Measurements from ENCODE around the gene IFNAR2.

GRCh38 chr21:33268737-33269441 is 39.2 kb downstream of the IFNAR2 start:
- no peak for TF ChIP-seq CTCF (conservative IDR thresholded peaks at IDR 0.05; ENCODE audit: low read depth in 2 of 2)
- no peak for TF ChIP-seq POLR2AphosphoS5 (IDR thresholded peaks at IDR 0.05; ENCODE audit: low read depth)
- TF ChIP-seq EZH2 (IDR thresholded peaks at IDR 0.05; ENCODE audit: low read depth, unreplicated experiment): no peak
- no peak for TF ChIP-seq ZNF331 (CRISPR knock-in tag; IDR thresholded peaks at IDR 0.05; ENCODE audit: low read depth)
- TF ChIP-seq REST (IDR thresholded peaks at IDR 0.05; ENCODE audit: unreplicated experiment): no peak
- no peak for TF ChIP-seq ZNF114 (CRISPR knock-in tag; IDR thresholded peaks at IDR 0.05)
- no peak for TF ChIP-seq EZH2phosphoT487 (IDR thresholded peaks at IDR 0.05; ENCODE audit: unreplicated experiment)
- TF ChIP-seq ZNF462 (CRISPR knock-in tag; IDR thresholded peaks at IDR 0.05): no peak
- no peak for TF ChIP-seq CREB1 (CRISPR knock-in tag; IDR thresholded peaks at IDR 0.05; ENCODE audit: low read depth)
